BLaER1 treated with 17β-estradiol and CSF1 and Interleukin-3, amounts not matched to agents 10 nM and 100 nM (cell line): ENCODE measurements around the gene PRR12.

Experiments used
- H3K27ac ChIP-seq, 11 experiments: shearing (Covaris generic); formaldehyde crosslinking; 2 replicates each; pipeline ENCODE4 v1.8.1; 2022
- H3K27me3 ChIP-seq, 11 experiments: shearing (Covaris generic); formaldehyde crosslinking; 2 replicates each; pipeline ENCODE4 v1.8.1; 2022
- H3K36me3 ChIP-seq, 11 experiments: shearing (Covaris generic); formaldehyde crosslinking; 2 replicates each; pipeline ENCODE4 v1.8.1; 2022
- H3K4me1 ChIP-seq, 10 experiments: shearing (Covaris generic); formaldehyde crosslinking; 2 replicates each; pipeline ENCODE4 v1.8.1; 2022
- H3K4me2 ChIP-seq, 11 experiments: shearing (Covaris generic); formaldehyde crosslinking; 2 replicates each; pipeline ENCODE4 v1.8.1; 2022
- H3K4me3 ChIP-seq, 10 experiments: shearing (Covaris generic); formaldehyde crosslinking; 2 replicates each; pipeline ENCODE4 v1.8.1; 2022
- H3K9ac ChIP-seq, 11 experiments: shearing (Covaris generic); formaldehyde crosslinking; 2 replicates each; pipeline ENCODE4 v1.8.1; 2022
- H3K9me3 ChIP-seq, 11 experiments: shearing (Covaris generic); formaldehyde crosslinking; replicated peaks in 1 of 11; 2 replicates each; pipeline ENCODE4 v1.8.1; 2022
- H4K20me1 ChIP-seq, 11 experiments: shearing (Covaris generic); formaldehyde crosslinking; 2 replicates each; pipeline ENCODE4 v1.8.1; 2022
- Cebpa-rat ChIP-seq, 11 experiments: shearing (Covaris generic); IDR thresholded peaks; 2 replicates each; pipeline ENCODE4 v1.8.1; 2022

Gene PRR12

DNA sequence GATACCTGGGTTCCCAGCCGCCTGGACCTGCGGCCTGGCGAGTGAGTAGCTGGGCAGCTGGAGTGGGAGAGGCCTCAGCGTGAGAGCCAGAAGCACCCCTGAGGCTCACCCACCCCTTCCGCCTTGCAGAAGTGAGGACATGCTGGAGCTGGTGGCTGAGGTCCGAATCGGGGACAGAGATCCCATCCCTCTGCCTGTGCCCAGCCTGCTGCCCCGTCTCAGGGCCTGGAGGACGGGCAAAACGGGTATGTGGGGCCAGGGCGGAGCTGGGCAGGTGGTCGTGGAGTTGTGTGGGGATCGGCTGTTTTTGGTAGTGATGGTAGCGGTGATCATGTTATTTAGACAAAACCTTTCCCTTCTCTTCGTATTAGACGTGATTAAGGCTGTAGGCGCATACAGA lies 55.6 kb downstream of the PRR12 start:
- Histone ChIP-seq H3K36me3 (peaks cover 64 to 74% (median 72%) of the 10 kb centered on the region in 11 experiments), H3K4me1 (peaks cover 25 to 28% (median 26%) of the 10 kb centered on the region in 10 experiments), H3K27me3 (no peaks in the 10 kb centered on the region), H4K20me1 (peaks cover 22 to 78% (median 65%) of the 10 kb centered on the region in 11 experiments; a peak in 20 of 22 replicates), H3K4me2 (no peak overlapping the region), H3K27ac (no peak overlapping the region), H3K4me3 (no peak overlapping the region), H3K9me3 (no peaks in the 10 kb centered on the region), H3K9ac (peak overlapping the region in 6 of 11 experiments; percentile 19 to 100 (median 25); a peak in 4 of 22 replicates)
- no peak for TF ChIP-seq Cebpa-rat (IDR thresholded peaks at IDR 0.05)

DNA sequence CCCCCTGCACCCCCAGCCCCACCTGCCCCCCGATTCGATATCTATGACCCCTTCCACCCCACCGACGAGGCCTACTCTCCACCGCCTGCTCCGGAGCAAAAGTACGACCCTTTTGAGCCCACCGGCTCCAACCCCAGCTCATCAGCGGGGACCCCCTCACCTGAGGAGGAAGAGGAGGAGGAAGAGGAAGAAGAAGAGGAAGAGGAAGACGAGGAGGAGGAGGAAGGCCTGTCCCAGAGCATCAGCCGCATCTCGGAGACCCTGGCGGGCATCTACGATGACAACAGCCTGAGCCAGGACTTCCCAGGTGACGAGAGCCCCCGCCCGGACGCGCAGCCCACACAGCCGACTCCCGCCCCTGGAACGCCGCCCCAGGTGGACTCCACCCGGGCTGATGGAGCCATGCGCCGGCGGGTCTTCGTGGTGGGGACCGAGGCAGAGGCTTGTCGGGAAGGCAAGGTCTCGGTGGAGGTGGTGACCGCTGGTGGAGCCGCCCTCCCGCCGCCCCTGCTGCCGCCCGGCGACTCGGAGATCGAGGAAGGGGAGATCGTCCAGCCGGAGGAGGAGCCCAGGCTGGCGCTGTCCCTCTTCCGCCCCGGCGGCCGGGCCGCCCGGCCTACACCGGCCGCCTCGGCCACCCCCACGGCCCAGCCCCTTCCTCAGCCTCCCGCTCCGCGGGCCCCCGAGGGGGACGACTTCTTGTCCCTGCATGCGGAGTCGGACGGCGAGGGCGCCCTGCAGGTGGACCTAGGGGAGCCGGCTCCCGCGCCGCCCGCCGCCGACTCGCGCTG lies 60.2 kb downstream of the PRR12 start:
- H3K27me3 ChIP-seq = no peaks in the 10 kb centered on the region
- H3K27ac ChIP-seq = no peak overlapping the region
- H3K4me3 ChIP-seq = no peak overlapping the region
- no peaks in the 10 kb centered on the region for H3K9me3 ChIP-seq
- no peak overlapping the region for H3K9ac ChIP-seq
- no peak overlapping the region for H3K4me2 ChIP-seq
- peaks cover 0 to 3% (median 0%) of the 10 kb centered on the region in 10 experiments; a peak in 2 of 20 replicates for H3K4me1 ChIP-seq
- TF ChIP-seq Cebpa-rat (IDR thresholded peaks at IDR 0.05) = no peak
- H3K36me3 ChIP-seq = peaks cover 90 to 98% (median 96%) of the 10 kb centered on the region in 11 experiments
- peaks cover 26 to 96% (median 77%) of the 10 kb centered on the region in 11 experiments; a peak in 20 of 22 replicates for H4K20me1 ChIP-seq

DNA sequence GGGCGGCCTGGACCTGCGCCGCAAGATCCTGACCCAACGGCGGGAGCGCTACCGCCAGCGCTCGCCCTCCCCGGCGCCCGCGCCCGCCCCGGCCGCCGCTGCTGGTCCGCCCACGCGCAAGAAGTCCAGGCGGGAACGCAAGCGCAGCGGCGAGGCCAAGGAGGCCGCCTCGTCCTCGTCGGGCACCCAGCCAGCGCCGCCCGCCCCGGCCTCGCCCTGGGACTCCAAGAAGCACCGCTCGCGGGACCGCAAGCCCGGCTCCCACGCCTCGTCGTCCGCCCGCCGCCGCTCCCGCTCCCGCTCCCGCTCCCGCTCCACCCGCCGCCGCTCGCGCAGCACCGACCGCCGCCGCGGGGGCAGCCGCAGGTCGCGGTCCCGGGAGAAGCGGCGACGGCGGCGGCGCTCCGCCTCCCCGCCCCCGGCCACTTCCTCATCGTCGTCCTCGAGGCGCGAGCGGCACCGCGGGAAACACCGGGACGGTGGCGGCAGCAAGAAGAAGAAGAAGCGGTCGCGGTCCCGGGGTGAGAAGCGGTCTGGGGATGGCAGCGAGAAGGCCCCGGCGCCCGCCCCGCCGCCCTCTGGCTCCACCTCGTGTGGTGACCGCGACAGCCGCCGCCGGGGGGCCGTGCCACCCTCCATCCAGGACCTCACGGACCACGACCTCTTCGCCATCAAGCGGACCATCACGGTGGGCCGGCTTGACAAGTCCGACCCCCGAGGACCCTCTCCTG lies 61.0 kb downstream of the PRR12 start:
- TF ChIP-seq Cebpa-rat (IDR thresholded peaks at IDR 0.05) = no peak
- Histone ChIP-seq H4K20me1 (peaks cover 26 to 96% (median 76%) of the 10 kb centered on the region in 11 experiments; a peak in 20 of 22 replicates), H3K4me2 (no peak overlapping the region), H3K9ac (no peak overlapping the region), H3K27me3 (no peaks in the 10 kb centered on the region), H3K27ac (no peak overlapping the region), H3K36me3 (peaks cover 90 to 98% (median 96%) of the 10 kb centered on the region in 11 experiments), H3K4me1 (peaks cover 0 to 5% (median 0%) of the 10 kb centered on the region in 10 experiments; a peak in 2 of 20 replicates), H3K4me3 (no peak overlapping the region), H3K9me3 (no peaks in the 10 kb centered on the region)

DNA sequence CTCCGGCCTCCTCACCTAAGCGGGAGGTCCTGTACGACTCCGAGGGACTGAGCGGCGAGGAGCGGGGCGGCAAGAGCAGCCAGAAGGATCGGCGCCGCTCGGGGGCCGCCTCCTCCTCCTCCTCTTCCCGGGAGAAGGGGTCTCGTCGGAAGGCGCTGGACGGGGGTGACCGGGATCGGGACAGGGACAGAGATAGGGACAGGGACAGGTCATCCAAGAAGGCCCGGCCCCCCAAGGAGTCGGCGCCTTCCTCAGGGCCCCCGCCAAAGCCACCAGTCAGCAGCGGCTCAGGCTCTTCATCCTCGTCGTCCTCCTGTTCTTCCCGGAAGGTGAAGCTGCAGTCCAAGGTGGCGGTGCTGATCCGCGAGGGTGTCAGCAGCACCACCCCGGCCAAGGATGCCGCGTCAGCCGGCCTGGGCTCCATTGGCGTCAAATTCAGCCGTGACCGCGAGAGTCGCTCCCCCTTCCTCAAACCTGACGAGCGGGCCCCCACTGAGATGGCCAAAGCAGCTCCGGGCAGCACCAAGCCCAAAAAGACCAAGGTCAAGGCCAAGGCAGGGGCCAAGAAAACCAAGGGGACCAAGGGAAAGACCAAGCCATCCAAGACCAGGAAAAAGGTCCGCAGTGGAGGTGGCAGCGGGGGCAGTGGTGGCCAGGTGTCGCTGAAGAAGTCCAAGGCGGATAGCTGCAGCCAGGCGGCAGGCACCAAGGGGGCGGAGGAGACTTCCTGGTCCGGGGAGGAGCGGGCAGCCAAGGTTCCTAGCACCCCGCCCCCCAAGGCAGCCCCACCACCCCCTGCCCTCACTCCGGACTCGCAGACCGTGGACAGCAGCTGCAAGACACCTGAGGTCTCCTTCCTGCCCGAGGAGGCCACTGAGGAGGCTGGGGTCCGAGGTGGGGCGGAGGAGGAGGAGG lies 61.8 kb downstream of the PRR12 start:
- Histone ChIP-seq H3K9ac (no peak overlapping the region; a peak in 1 of 22 replicates), H3K4me1 (peaks cover 0 to 5% (median 0%) of the 10 kb centered on the region in 10 experiments; a peak in 2 of 20 replicates), H3K4me3 (no peak overlapping the region), H3K36me3 (peaks cover 89 to 97% (median 95%) of the 10 kb centered on the region in 11 experiments), H3K4me2 (no peak overlapping the region), H3K27me3 (no peaks in the 10 kb centered on the region), H3K27ac (no peak overlapping the region), H3K9me3 (no peaks in the 10 kb centered on the region), H4K20me1 (peaks cover 26 to 94% (median 75%) of the 10 kb centered on the region in 11 experiments; a peak in 20 of 22 replicates)
- no peak for TF ChIP-seq Cebpa-rat (IDR thresholded peaks at IDR 0.05)

DNA sequence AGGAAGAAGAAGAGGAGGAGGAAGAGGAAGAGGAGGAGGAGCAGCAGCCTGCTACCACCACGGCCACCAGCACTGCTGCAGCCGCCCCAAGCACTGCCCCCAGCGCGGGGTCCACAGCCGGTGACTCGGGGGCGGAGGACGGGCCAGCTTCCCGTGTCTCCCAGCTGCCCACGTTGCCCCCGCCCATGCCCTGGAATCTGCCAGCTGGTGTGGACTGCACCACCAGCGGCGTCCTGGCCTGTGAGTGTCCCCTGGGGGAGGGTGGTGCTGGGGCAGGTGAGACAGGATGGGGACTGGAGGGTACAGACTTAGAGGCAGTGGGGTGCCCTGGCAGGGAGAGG lies 62.5 kb downstream of the PRR12 start:
- Histone ChIP-seq H3K4me3 (no peak overlapping the region), H3K27ac (no peak overlapping the region), H3K4me2 (no peak overlapping the region), H4K20me1 (peaks cover 26 to 94% (median 76%) of the 10 kb centered on the region in 11 experiments; a peak in 20 of 22 replicates), H3K9ac (no peak overlapping the region), H3K9me3 (no peaks in the 10 kb centered on the region), H3K36me3 (peaks cover 90 to 97% (median 95%) of the 10 kb centered on the region in 11 experiments), H3K27me3 (no peaks in the 10 kb centered on the region), H3K4me1 (peaks cover 0 to 5% (median 0%) of the 10 kb centered on the region in 10 experiments; a peak in 2 of 20 replicates)
- TF ChIP-seq Cebpa-rat (IDR thresholded peaks at IDR 0.05) = no peak

DNA sequence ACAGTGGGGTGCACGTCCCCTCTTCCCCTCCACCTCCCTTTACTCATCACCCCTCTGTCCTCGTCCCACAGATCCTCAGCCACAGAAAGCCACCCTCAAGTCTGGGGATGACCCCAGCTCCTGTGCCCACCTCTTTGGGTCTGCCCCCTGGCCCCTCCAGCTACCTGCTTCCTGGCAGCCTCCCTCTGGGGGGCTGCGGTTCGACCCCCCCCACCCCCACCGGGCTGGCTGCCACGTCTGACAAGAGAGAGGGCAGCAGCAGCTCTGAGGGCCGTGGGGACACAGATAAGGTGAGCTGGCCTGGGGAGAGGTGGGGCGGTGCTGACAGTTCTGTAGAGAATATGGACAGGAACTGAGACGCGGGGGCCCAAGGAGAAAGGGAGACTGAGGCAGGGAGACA lies 63.6 kb downstream of the PRR12 start:
- H4K20me1 ChIP-seq = peaks cover 19 to 96% (median 78%) of the 10 kb centered on the region in 11 experiments; a peak in 20 of 22 replicates
- no peak overlapping the region for H3K4me2 ChIP-seq
- H3K27me3 ChIP-seq = no peaks in the 10 kb centered on the region
- H3K4me3 ChIP-seq = no peak overlapping the region
- 0 out of 22 replicates have a peak overlapping the region, but pooled peaks of 1 of the 11 experiments have one; percentile 17 for H3K9ac ChIP-seq
- H3K27ac ChIP-seq = no peak overlapping the region
- TF ChIP-seq Cebpa-rat (IDR thresholded peaks at IDR 0.05) = no peak
- peaks cover 0 to 5% (median 0%) of the 10 kb centered on the region in 10 experiments; a peak in 2 of 20 replicates for H3K4me1 ChIP-seq
- peaks cover 90 to 97% (median 95%) of the 10 kb centered on the region in 11 experiments for H3K36me3 ChIP-seq
- no peaks in the 10 kb centered on the region for H3K9me3 ChIP-seq

DNA sequence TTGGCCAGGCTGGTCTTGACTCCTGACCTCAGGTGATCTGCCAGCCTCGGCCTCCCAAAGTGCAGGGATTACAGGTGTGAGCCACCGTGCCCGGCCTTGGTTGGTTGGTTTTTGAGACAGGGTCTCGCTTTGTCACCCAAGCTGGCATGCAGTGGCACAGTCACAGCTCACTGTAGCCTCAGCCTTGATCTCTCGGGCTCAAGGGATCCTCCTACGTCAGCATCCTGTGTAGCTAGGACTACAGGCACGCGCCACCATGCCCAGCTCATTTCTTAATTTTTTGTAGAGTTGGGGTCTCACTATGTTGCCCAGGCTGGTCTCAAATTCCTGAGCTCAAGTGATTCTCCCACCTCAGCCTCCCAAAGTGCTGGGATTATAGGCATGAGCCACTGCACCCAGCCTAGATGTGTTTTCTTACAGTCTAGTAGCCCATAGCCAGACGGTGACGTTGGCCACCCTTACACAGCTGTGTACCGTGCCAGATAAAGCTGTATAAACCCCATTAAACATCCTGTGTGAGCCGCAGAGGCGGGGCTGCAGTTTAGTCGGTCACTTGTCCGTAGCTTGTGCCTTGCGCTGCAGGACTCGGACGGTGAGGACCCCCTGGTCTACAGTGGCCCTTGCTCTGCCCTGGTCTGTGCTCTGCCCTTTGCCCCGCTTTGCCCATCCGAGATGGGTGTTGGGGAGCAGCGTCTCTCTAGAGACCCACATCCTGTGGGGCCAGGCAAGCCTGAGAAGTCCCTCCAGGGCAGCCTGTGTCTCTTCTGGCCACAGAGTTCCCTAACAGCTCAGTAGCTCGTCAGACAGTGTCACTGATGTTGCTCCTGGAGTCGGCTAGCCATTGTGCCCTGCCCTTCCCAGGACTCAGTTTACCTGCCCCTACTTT lies 64.8 kb downstream of the PRR12 start:
- peak overlapping the region in 4 of 11 experiments; percentile 15 to 41 (median 20); a peak in 4 of 22 replicates for H3K9ac ChIP-seq
- H3K27ac ChIP-seq = peak overlapping the region in 5 of 11 experiments; percentile 1 to 27 (median 9); a peak in 3 of 22 replicates
- H3K4me1 ChIP-seq = peaks cover 0 to 5% (median 0%) of the 10 kb centered on the region in 10 experiments; a peak in 2 of 20 replicates
- peaks cover 93 to 98% (median 95%) of the 10 kb centered on the region in 11 experiments for H3K36me3 ChIP-seq
- H3K27me3 ChIP-seq = no peaks in the 10 kb centered on the region
- peaks cover 21 to 96% (median 77%) of the 10 kb centered on the region in 11 experiments; a peak in 20 of 22 replicates for H4K20me1 ChIP-seq
- no peaks in the 10 kb centered on the region for H3K9me3 ChIP-seq
- no peak overlapping the region for H3K4me2 ChIP-seq
- H3K4me3 ChIP-seq = no peak overlapping the region
- no peak for TF ChIP-seq Cebpa-rat (IDR thresholded peaks at IDR 0.05)
